Endothelial cell of umbilical vein (primary cell): ENCODE results near the gene TNFAIP8L3. TPM values are rescaled to one million over a fixed set of nuclear protein-coding genes. Genes with fewer than 3 reads are reported as not detected.

ENCODE experiments used
- BruUV-seq: library from RNA; stranded (reverse); fragments of 400-500 nt; replicated peaks from 2 replicates; lab custom pipeline; 2021; lab: Mats Ljungman, UMichigan
- CTCF ChIA-PET: fragments of 300-600, 350-600 bp; sonication (Branson Sonifier 250); formaldehyde crosslinking; loops from one replicate; lab custom pipeline; 2021; ENCODE audit warnings: antibody characterized with exemption, inconsistent platforms; lab: Charles Lee
- POLR2A ChIA-PET: fragments of 300-600, 350-600 bp; sonication (Branson Sonifier 250); formaldehyde crosslinking; loops from one replicate; lab custom pipeline; 2021; ENCODE audit warnings: antibody characterized with exemption, inconsistent platforms; lab: Charles Lee
- DNase-seq: peaks from one replicate; pipeline ENCODE4 v3.0.0-alpha.2; 2011; ENCODE audit warnings: low read depth, low spot score
- FAIRE-seq: peaks from 2 replicates; lab custom pipeline; 2011; peaks lifted over from hg19 to GRCh38; lab: Jason Lieb, UNC
- H2AFZ ChIP-seq: 2 replicates; pipeline ENCODE4 v1.6.0; 2012; ENCODE audit warnings: low read depth, low read length, control low read depth, inconsistent platforms
- H3K27ac ChIP-seq: 2 replicates; pipeline ENCODE4 v1.5.1; 2011; ENCODE audit warnings: low read depth, mild to moderate bottlenecking, control low read depth, low read length, moderate library complexity; ENCODE audit not compliant: insufficient read depth
- H3K27me3 ChIP-seq, 2 experiments: 2 replicates each; pipeline versions ENCODE4 v1.6.0 to v1.6.1; 2011; ENCODE audit warnings: low read length in 2 of 2, mixed read lengths in 1 of 2; ENCODE audit not compliant: control insufficient read depth in 2 of 2, insufficient read depth in 2 of 2
- H3K36me3 ChIP-seq, 2 experiments: 2 replicates in 1 of 2; 3 replicates in 1 of 2; pipeline ENCODE4 v1.5.1; 2011; ENCODE audit warnings: low read length in 2 of 2, mild to moderate bottlenecking in 1 of 2, moderate library complexity in 1 of 2; ENCODE audit not compliant: control insufficient read depth in 2 of 2, insufficient read depth in 2 of 2; ENCODE audit errors: extremely low read depth in 1 of 2
- H3K4me1 ChIP-seq: 3 replicates; pipeline ENCODE4 v1.5.1; 2011; ENCODE audit warnings: mild to moderate bottlenecking, low read length; ENCODE audit not compliant: control insufficient read depth, insufficient read depth; ENCODE audit errors: extremely low read depth
- H3K4me2 ChIP-seq: 2 replicates; pipeline ENCODE4 v1.6.1; 2011; ENCODE audit warnings: low read length, control low read depth, mixed read lengths; ENCODE audit not compliant: insufficient read depth
- H3K4me3 ChIP-seq, 3 experiments: fragments of 200-600 bp in 1 of 3; sonication (generic), shearing (Covaris generic) in 1 of 3; replicated peaks in 1 of 3; 2 replicates each; pipeline ENCODE4 v1.5.1; 2011 to 2016; ENCODE audit warnings: control low read depth in 3 of 3, low read length in 3 of 3, mild to moderate bottlenecking in 2 of 3, inconsistent platforms in 1 of 3, low read depth in 1 of 3, moderate library complexity in 1 of 3; ENCODE audit not compliant: insufficient read depth in 1 of 3
- H3K79me2 ChIP-seq: 2 replicates; pipeline ENCODE4 v1.6.0; 2012; ENCODE audit warnings: low read length, inconsistent platforms; ENCODE audit not compliant: control insufficient read depth, insufficient read depth
- H3K9ac ChIP-seq: replicated peaks from 2 replicates; pipeline ENCODE3; 2011; ENCODE audit warnings: low read length, control low read depth; ENCODE audit not compliant: insufficient read depth; ENCODE audit errors: extremely low read depth
- H3K9me1 ChIP-seq: replicated peaks from 3 replicates; pipeline ENCODE4 v1.6.0; 2011; ENCODE audit warnings: mild to moderate bottlenecking, low read length; ENCODE audit not compliant: control insufficient read depth, insufficient read depth; ENCODE audit errors: extremely low read depth
- H3K9me3 ChIP-seq: replicated peaks from 2 replicates; pipeline ENCODE4 v1.5.1; 2012; ENCODE audit warnings: low read length, inconsistent platforms; ENCODE audit not compliant: control insufficient read depth, insufficient read depth
- H4K20me1 ChIP-seq: replicated peaks from 2 replicates; pipeline ENCODE3; 2011; ENCODE audit warnings: mild to moderate bottlenecking, low read length; ENCODE audit not compliant: control insufficient read depth, insufficient read depth; ENCODE audit errors: extremely low read depth
- CTCF ChIP-seq, 2 donors: IDR thresholded peaks; 1 replicate in 1 of 2; 2 replicates in 1 of 2; pipeline ENCODE4 v1.5.1; 2011; ENCODE audit warnings: low read length in 2 of 2, mild to moderate bottlenecking in 2 of 2, moderate library complexity in 2 of 2, control low read depth in 1 of 2, inconsistent platforms in 1 of 2, low read depth in 1 of 2; ENCODE audit not compliant: insufficient read depth in 1 of 2; ENCODE audit errors: extremely low read depth in 1 of 2
- EZH2 ChIP-seq: IDR thresholded peaks from 2 replicates; pipeline ENCODE4 v1.6.1; 2012; ENCODE audit warnings: borderline replicate concordance, low read depth, mild to moderate bottlenecking, moderate library complexity, low read length, inconsistent platforms; ENCODE audit not compliant: severe bottlenecking
- FOS ChIP-seq: IDR thresholded peaks from 2 replicates; pipeline ENCODE4 v1.6.1; 2011; ENCODE audit warnings: mild to moderate bottlenecking, low read length, moderate library complexity, borderline replicate concordance; ENCODE audit not compliant: insufficient read depth
- GATA2 ChIP-seq: IDR thresholded peaks from 2 replicates; pipeline ENCODE4 v1.7.0; 2011; ENCODE audit warnings: low read depth, mild to moderate bottlenecking, moderate library complexity, mixed read lengths, low read length; ENCODE audit not compliant: insufficient read length, insufficient read depth
- JUN ChIP-seq: IDR thresholded peaks from 2 replicates; pipeline ENCODE4 v1.6.1; 2011; ENCODE audit warnings: borderline replicate concordance, low read depth; ENCODE audit not compliant: insufficient read length, insufficient read depth
- MYC ChIP-seq: IDR thresholded peaks from one replicate; pipeline ENCODE4 v1.6.1; 2011; ENCODE audit warnings: mild to moderate bottlenecking, low read depth, low read length
- POLR2A ChIP-seq: IDR thresholded peaks from 2 replicates; pipeline ENCODE4 v1.6.1; 2012; ENCODE audit warnings: low read depth, mild to moderate bottlenecking, control low read depth, low read length
- POLR2AphosphoS5 ChIP-seq: IDR thresholded peaks from 2 replicates; pipeline ENCODE4 v1.6.1; 2012; ENCODE audit warnings: low read depth, mild to moderate bottlenecking, control low read depth, low read length, moderate library complexity; ENCODE audit not compliant: insufficient read depth
- dilution Hi-C: fragments of 300-500 bp; cut with MboI; formaldehyde crosslinking; loops from one replicate; pipeline ENCODE4 v1.15.0; 2019; ENCODE audit warnings: low sequenced_read_pairs; ENCODE audit not compliant: extremely low pct_ligation_motif_present
- intact Hi-C: fragments of 100-400 bp; cut with micrococcal nuclease; formaldehyde crosslinking; loops from one replicate; pipeline ENCODE4 v1.10.0; 2022
- polyA plus RNA-seq, 4 experiments: library from polyadenylated mRNA; depleted of rRNA in 3 of 4; stranded (reverse) in 3 of 4; unstranded in 1 of 4; fragments of >200 nt; gene quantifications; 2 replicates each; pipeline versions ENCODE4 v1.2.1 to v1.2.3, GENCODE V29; 2011 to 2012; ENCODE audit warnings: missing spikeins in 1 of 4
- total RNA-seq: library from RNA; stranded (reverse); gene quantifications from 2 replicates; pipeline ENCODE4 v1.2.3, GENCODE V29; 2021
- TF ChIP-seq, protein P1 (sequence below): IDR thresholded peaks from 2 replicates; pipeline ENCODE4 v1.6.1; 2011; ENCODE audit not compliant: insufficient read depth, insufficient read length

The TNFAIP8L3 gene
- total and polyA plus RNA-seq, 2 donors (not counting 3 experiments of a cell fraction or from before 2014, with no cell fraction given): 8.8 to 38.3 TPM

GRCh38 chr15:51046799-51047449, 47.8 kb downstream of the TNFAIP8L3 start:
- POLR2A ChIA-PET: no interaction called here
- peak; percentile 52 for FAIRE-seq

More at GRCh38 chr15:51046799-51047449, 47.8 kb downstream of the TNFAIP8L3 start:
- H3K79me2 ChIP-seq: no peaks in the 10 kb centered on the region
- H3K36me3 ChIP-seq: no peaks in the 10 kb centered on the region
- peak; percentile 37 for DNase-seq
- CTCF ChIA-PET: no interaction called here
- BruUV-seq: no TSS peak
- no peaks in the 10 kb centered on the region for H3K9me1 ChIP-seq
- no peaks in the 10 kb centered on the region for H4K20me1 ChIP-seq
- H3K4me3 ChIP-seq: no peak overlapping the region
- no peak overlapping the region for H3K4me2 ChIP-seq
- H3K27me3 ChIP-seq: no peaks in the 10 kb centered on the region
- TF ChIP-seq JUN (no peak), POLR2A (no peak), MYC (no peak), FOS (no peak), POLR2AphosphoS5 (no peak), GATA2 (no peak), CTCF (IDR thresholded peaks at IDR 0.05; ENCODE audit: extremely low read depth in 1 of 2, insufficient read depth in 1 of 2, low read depth in 1 of 2, low read length in 2 of 2) (no peak), EZH2 (no peak)
- TF ChIP-seq, protein P1, sequence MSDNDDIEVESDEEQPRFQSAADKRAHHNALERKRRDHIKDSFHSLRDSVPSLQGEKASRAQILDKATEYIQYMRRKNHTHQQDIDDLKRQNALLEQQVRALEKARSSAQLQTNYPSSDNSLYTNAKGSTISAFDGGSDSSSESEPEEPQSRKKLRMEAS: no peak
- no peak overlapping the region for H2AFZ ChIP-seq
- intact Hi-C loops: no loop called here
- no peaks in the 10 kb centered on the region for H3K9me3 ChIP-seq
- dilution Hi-C loops: no loop called here
- H3K9ac ChIP-seq: no peak overlapping the region
- no peak overlapping the region for H3K27ac ChIP-seq
- H3K4me1 ChIP-seq: peaks cover 6% of the 10 kb centered on the region
